Measurements from ENCODE around the gene BEAN1.

Gene BEAN1

DNA sequence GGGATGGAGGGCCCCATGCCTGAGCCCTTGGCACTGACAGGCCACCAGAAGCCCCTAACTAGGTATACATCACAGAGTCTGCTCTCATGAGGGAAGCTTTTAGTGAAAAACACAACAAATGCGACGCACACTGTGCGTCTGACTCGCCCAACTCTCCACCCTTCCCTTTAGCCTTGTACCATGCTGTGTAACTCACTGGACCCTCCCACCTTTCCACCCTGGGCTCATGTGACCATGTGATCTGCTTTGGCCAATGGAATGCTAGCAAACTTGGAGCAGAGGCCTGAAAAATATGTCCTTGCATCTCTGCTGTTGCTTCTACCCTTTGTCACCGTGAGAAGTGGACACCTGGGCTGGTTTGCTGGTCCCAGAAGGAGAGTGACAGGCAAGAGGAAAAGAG is 101.2 kb downstream of the BEAN1 start:
- DNase-seq, result no peak

DNA sequence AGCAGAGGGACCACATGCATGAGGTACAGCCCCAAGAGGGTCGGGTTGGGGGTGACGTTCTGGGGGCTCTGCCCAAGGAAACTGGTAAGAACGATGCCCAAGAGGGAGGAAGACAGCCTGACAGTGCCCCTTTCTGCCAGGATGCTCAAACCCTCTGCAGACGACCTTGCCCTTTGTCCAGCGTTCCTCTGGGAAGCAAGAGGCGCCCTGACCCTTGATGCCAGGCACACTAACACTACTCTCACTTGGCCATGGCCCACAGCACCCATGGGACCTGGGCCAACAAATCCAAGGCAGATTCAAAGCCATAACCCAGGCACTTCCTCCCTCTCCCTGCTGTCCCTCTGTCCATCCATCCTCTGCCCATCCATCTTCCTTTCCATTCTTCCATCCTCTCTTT is 102.4 kb downstream of the BEAN1 start:
- DNase-seq, result no peak
